ENCODE measurements around the gene COPB1. TPM values are rescaled to one million over a fixed set of nuclear protein-coding genes. Genes with fewer than 3 reads are reported as not detected.

Gene COPB1
- total RNA-seq, 1 donor from 2014 or later, result 91.8 TPM

- no peaks in the 10 kb centered on the region for H3K27me3 Mint-ChIP-seq
- H3K27ac Mint-ChIP-seq, result no peak overlapping the region
- peaks cover 62% of the 10 kb centered on the region for H3K4me1 Mint-ChIP-seq
- H3K9me3 Mint-ChIP-seq, result no peaks in the 10 kb centered on the region
- no peak for DNase-seq
- intact Hi-C loops (cut with micrococcal nuclease), result loop anchor here (2.0 kb wide), 2 partner anchors 39 to 105 kb away; no protein-coding TSS in a partner anchor
- no peaks in the 10 kb centered on the region for H3K36me3 Mint-ChIP-seq (ENCODE audit: low read depth)
- no peak overlapping the region for H3K4me3 Mint-ChIP-seq
Observed at GRCh38 chr11:14413307-14414069, 86.1 kb downstream of the COPB1 start.

GRCh38 chr11:14411818-14412217, 87.8 kb downstream of the COPB1 start:
- intact Hi-C loops (cut with micrococcal nuclease), result no loop called here
- peaks cover 53% of the 10 kb centered on the region for H3K4me1 Mint-ChIP-seq
- no peaks in the 10 kb centered on the region for H3K27me3 Mint-ChIP-seq
- no peak for DNase-seq
- no peak overlapping the region for H3K27ac Mint-ChIP-seq
- H3K4me3 Mint-ChIP-seq, result no peak overlapping the region
- no peaks in the 10 kb centered on the region for H3K36me3 Mint-ChIP-seq (ENCODE audit: low read depth)
- H3K9me3 Mint-ChIP-seq, result no peaks in the 10 kb centered on the region

GRCh38 chr11:14409891-14410290, 89.7 kb downstream of the COPB1 start:
- Mint-ChIP-seq H3K36me3 (ENCODE audit: low read depth) (no peaks in the 10 kb centered on the region), H3K4me3 (no peak overlapping the region), H3K4me1 (peaks cover 36% of the 10 kb centered on the region), H3K27ac (no peak overlapping the region), H3K27me3 (no peaks in the 10 kb centered on the region), H3K9me3 (no peaks in the 10 kb centered on the region)
- DNase-seq, result no peak
- intact Hi-C loops (cut with micrococcal nuclease), result no loop called here

- no peaks in the 10 kb centered on the region for H3K27me3 Mint-ChIP-seq
- no peak overlapping the region for H3K4me3 Mint-ChIP-seq
- intact Hi-C loops (cut with micrococcal nuclease), result no loop called here
- peaks cover 26% of the 10 kb centered on the region for H3K4me1 Mint-ChIP-seq
- H3K9me3 Mint-ChIP-seq, result no peaks in the 10 kb centered on the region
- no peaks in the 10 kb centered on the region for H3K36me3 Mint-ChIP-seq (ENCODE audit: low read depth)
- no peak for DNase-seq
- no peak overlapping the region for H3K27ac Mint-ChIP-seq
Observed at GRCh38 chr11:14408612-14409011, 91.0 kb downstream of the COPB1 start.

Other genes with a start within 250 kb of the COPB1 start
- gene RRAS2, start 140.6 kb downstream of the COPB1 start, total RNA-seq, result 78.9 and 80.6 TPM in 2 replicates
- 334 and 344 TPM in 2 replicates for gene PSMA1, start 20.6 kb upstream of the COPB1 start, total RNA-seq
- gene PDE3B, start 144.0 kb upstream of the COPB1 start, total RNA-seq, result 49.3 and 52.8 TPM in 2 replicates